Dermis blood vessel endothelial cell (primary cell): ENCODE measurements around the gene WDR33. TPM values are rescaled to one million over a fixed set of nuclear protein-coding genes. Genes with fewer than 3 reads are reported as not detected.
"Not testable (repeated sequence)": the region's sequence is repeated elsewhere in the genome, so short reads cannot be mapped to it uniquely, and the experiment has no call there.

Experiments used
- DNase-seq: peaks from one replicate; pipeline ENCODE4 v3.0.0; 2010
- total RNA-seq: library from RNA; depleted of rRNA; stranded (reverse); fragments of >200 nt; gene quantifications from 2 replicates; pipeline ENCODE4 v1.2.3, GENCODE V29; 2014

WDR33 gene
- 30.8 and 54.9 TPM in 2 replicates for total RNA-seq

- peak; percentile 95 for DNase-seq
Measured at GRCh38 chr2:127810619-127811396, at the start of gene WDR33. Gene WDR33, minus strand, starts transcription at chr2:127811171. Its CDS starts 40,190 bp downstream, at chr2:127770981.

- no peak for DNase-seq
Measured at GRCh38 chr2:127860130-127860529, 49.2 kb upstream of the WDR33 start.

- no peak for DNase-seq
Measured at GRCh38 chr2:127859712-127860085, 48.7 kb upstream of the WDR33 start.

- DNase-seq, result no peak
Measured at GRCh38 chr2:127857265-127857808, 46.4 kb upstream of the WDR33 start.

GRCh38 chr2:127853671-127854070 is 42.7 kb upstream of the WDR33 start:
- DNase-seq, result no peak

GRCh38 chr2:127852388-127852787 is 41.4 kb upstream of the WDR33 start:
- DNase-seq, result no peak

GRCh38 chr2:127847931-127848330 is 37.0 kb upstream of the WDR33 start:
- DNase-seq, result no peak

- DNase-seq, result no peak
Measured at GRCh38 chr2:127844973-127845372, 34.0 kb upstream of the WDR33 start.

GRCh38 chr2:127843677-127844076 is 32.7 kb upstream of the WDR33 start:
- DNase-seq, result no peak

- DNase-seq, result no peak
Measured at GRCh38 chr2:127841466-127842178, 30.7 kb upstream of the WDR33 start.

GRCh38 chr2:127840893-127841292 is 29.9 kb upstream of the WDR33 start:
- no peak for DNase-seq

- no peak for DNase-seq
Measured at GRCh38 chr2:127834951-127835350, 24.0 kb upstream of the WDR33 start.

- DNase-seq, result peak; percentile 12
Measured at GRCh38 chr2:127829845-127830246, 18.9 kb upstream of the WDR33 start.

- DNase-seq, result not testable (repeated sequence)
Measured at GRCh38 chr2:127826708-127827107, 15.7 kb upstream of the WDR33 start.

GRCh38 chr2:127826047-127826446 is 15.1 kb upstream of the WDR33 start:
- no peak for DNase-seq

GRCh38 chr2:127820080-127820668 is 9.2 kb upstream of the WDR33 start:
- DNase-seq, result peak; percentile 25

GRCh38 chr2:127818794-127819425 is 7.9 kb upstream of the WDR33 start:
- DNase-seq, result no peak

GRCh38 chr2:127818241-127818640 is 7.3 kb upstream of the WDR33 start:
- no peak for DNase-seq

GRCh38 chr2:127814677-127815076 is 3.7 kb upstream of the WDR33 start:
- no peak for DNase-seq

GRCh38 chr2:127812441-127812840 is 1.5 kb upstream of the WDR33 start:
- DNase-seq, result not testable (repeated sequence)

- DNase-seq, result no peak
Measured at GRCh38 chr2:127811397-127812321, 688 bp upstream of the WDR33 start.

- DNase-seq, result peak; percentile 49
Measured at GRCh38 chr2:127810156-127810618, 784 bp downstream of the WDR33 start.
